IPS-18c (cell line): ENCODE results near the gene ASB3.
"Not testable (repeated sequence)": the region's sequence is repeated elsewhere in the genome, so short reads cannot be mapped to it uniquely, and the experiment has no call there.

Experiments used
- H3K4me3 ChIP-seq: 2 replicates; pipeline ENCODE4 v1.7.0; 2013; ENCODE audit warnings: low read depth, mild to moderate bottlenecking, low read length, moderate library complexity; ENCODE audit not compliant: insufficient read depth
- H3K9me3 ChIP-seq: one replicate; pipeline ENCODE4 v1.6.1; 2013; ENCODE audit warnings: mild to moderate bottlenecking, low read length, moderate library complexity; ENCODE audit not compliant: control insufficient read depth, insufficient read depth

The ASB3 gene

GRCh38 chr2:53801547-53801946 is 14.8 kb upstream of the ASB3 start:
- H3K9me3 ChIP-seq = no peaks in the 10 kb centered on the region
- H3K4me3 ChIP-seq = no peak overlapping the region

GRCh38 chr2:53793821-53794220 is 7.1 kb upstream of the ASB3 start:
- H3K9me3 ChIP-seq = no peaks in the 10 kb centered on the region
- no peak overlapping the region for H3K4me3 ChIP-seq

- no peak overlapping the region for H3K4me3 ChIP-seq
- no peaks in the 10 kb centered on the region for H3K9me3 ChIP-seq
Measured at GRCh38 chr2:53793261-53793660, 6.5 kb upstream of the ASB3 start.

- peak overlapping the region; percentile 94 for H3K4me3 ChIP-seq
Measured at GRCh38 chr2:53787614-53788289, 999 bp upstream of the ASB3 start.

GRCh38 chr2:53786352-53786704 is 425 bp downstream of the ASB3 start:
- Histone ChIP-seq H3K9me3 (no peaks in the 10 kb centered on the region), H3K4me3 (peak overlapping the region; percentile 94)

More at GRCh38 chr2:53787614-53788289, 999 bp upstream of the ASB3 start:
- H3K9me3 ChIP-seq = no peaks in the 10 kb centered on the region

GRCh38 chr2:53785366-53785765 is 1.4 kb downstream of the ASB3 start:
- H3K4me3 ChIP-seq = peak overlapping the region; percentile 94; the same call in 1 of the 2 replicates
- H3K9me3 ChIP-seq = no peaks in the 10 kb centered on the region

- no peaks in the 10 kb centered on the region for H3K9me3 ChIP-seq
- H3K4me3 ChIP-seq = no peak overlapping the region
Measured at GRCh38 chr2:53784436-53784835, 2.3 kb downstream of the ASB3 start.

GRCh38 chr2:53782676-53783075 is 4.1 kb downstream of the ASB3 start:
- Histone ChIP-seq H3K9me3 (no peaks in the 10 kb centered on the region), H3K4me3 (no peak overlapping the region)

- Histone ChIP-seq H3K9me3 (no peaks in the 10 kb centered on the region), H3K4me3 (no peak overlapping the region)
Measured at GRCh38 chr2:53780056-53780455, 6.7 kb downstream of the ASB3 start.

- Histone ChIP-seq H3K9me3 (no peaks in the 10 kb centered on the region), H3K4me3 (no peak overlapping the region)
Measured at GRCh38 chr2:53778536-53779162, 8.1 kb downstream of the ASB3 start.

- no peak overlapping the region for H3K4me3 ChIP-seq
Measured at GRCh38 chr2:53777134-53777533, 9.6 kb downstream of the ASB3 start.

GRCh38 chr2:53770264-53770663 is 16.5 kb downstream of the ASB3 start:
- H3K4me3 ChIP-seq = no peak overlapping the region

More at GRCh38 chr2:53777134-53777533, 9.6 kb downstream of the ASB3 start:
- no peaks in the 10 kb centered on the region for H3K9me3 ChIP-seq

GRCh38 chr2:53769318-53769945 is 17.3 kb downstream of the ASB3 start:
- Histone ChIP-seq H3K4me3 (no peak overlapping the region), H3K9me3 (no peaks in the 10 kb centered on the region)

More at GRCh38 chr2:53770264-53770663, 16.5 kb downstream of the ASB3 start:
- H3K9me3 ChIP-seq = no peaks in the 10 kb centered on the region

- H3K4me3 ChIP-seq = peak overlapping the region; percentile 93
Measured at GRCh38 chr2:53768242-53768542, 18.6 kb downstream of the ASB3 start.

GRCh38 chr2:53767405-53768241 is 19.1 kb downstream of the ASB3 start, which contains the start of gene CHAC2:
TSS of gene CHAC2 (plus strand) at chr2:53767804. CDS start at chr2:53767887, 83 bp downstream.
- Histone ChIP-seq H3K4me3 (peak within 1 kb of the TSS; percentile 93), H3K9me3 (no peaks in the 10 kb centered on the region)

More at GRCh38 chr2:53768242-53768542, 18.6 kb downstream of the ASB3 start:
- H3K9me3 ChIP-seq = no peaks in the 10 kb centered on the region

GRCh38 chr2:53765767-53766166 is 21.0 kb downstream of the ASB3 start:
- no peak overlapping the region for H3K4me3 ChIP-seq
- no peaks in the 10 kb centered on the region for H3K9me3 ChIP-seq

- H3K9me3 ChIP-seq, H3K4me3 ChIP-seq: not testable (repeated sequence)
Measured at GRCh38 chr2:53757206-53757605, 29.5 kb downstream of the ASB3 start.
